Upper lobe of left lung (tissue), 6 donors: ENCODE measurements around the gene DCPS. TPM values are rescaled to one million over a fixed set of nuclear protein-coding genes. Genes with fewer than 3 reads are reported as not detected.

Experiments used
- ATAC-seq, 2 donors: fragments of 200-7000 bp; cut with Tn5 transposase; one replicate each; pipeline ENCODE4 v1.9.1; 2022; ENCODE audit warnings: mild to moderate bottlenecking in 2 of 2, moderate library complexity in 2 of 2; ENCODE audit not compliant: low FRiP score in 2 of 2
- DNase-seq, 2 donors: peaks; one replicate each; pipeline ENCODE4 v3.0.0-alpha.2; 2019 to 2020
- H3K27ac ChIP-seq, 4 donors: fragments of 200-600 bp; sonication (generic); one replicate each; pipeline ENCODE4 v1.5.1; 2016 to 2019
- H3K27me3 ChIP-seq, 4 donors: fragments of 200-600 bp; sonication (generic); one replicate each; pipeline ENCODE4 v1.5.1; 2017 to 2019
- H3K36me3 ChIP-seq, 4 donors: fragments of 200-600 bp; sonication (generic); one replicate each; pipeline ENCODE4 v1.5.1; 2016 to 2019
- H3K4me1 ChIP-seq, 4 donors: fragments of 200-600 bp; sonication (generic); one replicate each; pipeline ENCODE4 v1.5.1; 2018 to 2019
- H3K4me3 ChIP-seq, 4 donors: fragments of 200-600 bp; sonication (generic); one replicate each; pipeline ENCODE4 v1.5.1; 2017 to 2019; ENCODE audit warnings: mild to moderate bottlenecking in 2 of 4, moderate library complexity in 1 of 4
- H3K9me3 ChIP-seq, 4 donors: fragments of 200-600 bp; sonication (generic); one replicate each; pipeline ENCODE4 v1.5.1; 2018 to 2019
- EP300 ChIP-seq, 4 donors: sonication (generic); formaldehyde crosslinking; IDR thresholded peaks; one replicate each; pipeline ENCODE4 v1.5.1; 2017; ENCODE audit warnings: antibody characterized with exemption in 4 of 4, control low read depth in 2 of 4
- POLR2A ChIP-seq, 4 donors: fragments of 450-650 bp; IDR thresholded peaks; one replicate each; pipeline ENCODE4 v1.5.1; 2016 to 2017; ENCODE audit warnings: antibody characterized with exemption in 4 of 4, mild to moderate bottlenecking in 2 of 4
- POLR2AphosphoS5 ChIP-seq, 2 donors: sonication (generic); formaldehyde crosslinking; IDR thresholded peaks; one replicate each; pipeline ENCODE4 v1.5.1; 2017; ENCODE audit warnings: antibody characterized with exemption in 2 of 2
- WGBS, 2 donors: methylation state at CpG; one replicate each; pipeline ENCODE4 v1.1.5; 2017 to 2018; 5-methylcytosine and 5-hydroxymethylcytosine counted together
- total RNA-seq, 6 donors: library from RNA; depleted of rRNA in 4 of 6; stranded (reverse); fragments of >200 nt in 4 of 6; gene quantifications; one replicate each; pipeline versions ENCODE4 v1.1.0 to v1.2.1, GENCODE V29; 2016 to 2021
- TF ChIP-seq, protein P1 (sequence below), 6 experiments: fragments of 450-650 bp in 4 of 6; fragments of 200-600 bp in 2 of 6; sonication (generic) in 2 of 6; IDR thresholded peaks; one replicate each; pipeline ENCODE4 v1.5.1; 2016 to 2019; ENCODE audit warnings: antibody characterized with exemption in 6 of 6
- donor health status: DM: no; HTN: no; CAD: no; lungs with moderate emphysema.
- donor health status: DM: no; HTN: yes; CAD: no; lungs with severe emphysema.

DCPS gene
- total RNA-seq, 6 donors from 2014 or later = 6.3 to 21.4 (median 14.1) TPM

DNA sequence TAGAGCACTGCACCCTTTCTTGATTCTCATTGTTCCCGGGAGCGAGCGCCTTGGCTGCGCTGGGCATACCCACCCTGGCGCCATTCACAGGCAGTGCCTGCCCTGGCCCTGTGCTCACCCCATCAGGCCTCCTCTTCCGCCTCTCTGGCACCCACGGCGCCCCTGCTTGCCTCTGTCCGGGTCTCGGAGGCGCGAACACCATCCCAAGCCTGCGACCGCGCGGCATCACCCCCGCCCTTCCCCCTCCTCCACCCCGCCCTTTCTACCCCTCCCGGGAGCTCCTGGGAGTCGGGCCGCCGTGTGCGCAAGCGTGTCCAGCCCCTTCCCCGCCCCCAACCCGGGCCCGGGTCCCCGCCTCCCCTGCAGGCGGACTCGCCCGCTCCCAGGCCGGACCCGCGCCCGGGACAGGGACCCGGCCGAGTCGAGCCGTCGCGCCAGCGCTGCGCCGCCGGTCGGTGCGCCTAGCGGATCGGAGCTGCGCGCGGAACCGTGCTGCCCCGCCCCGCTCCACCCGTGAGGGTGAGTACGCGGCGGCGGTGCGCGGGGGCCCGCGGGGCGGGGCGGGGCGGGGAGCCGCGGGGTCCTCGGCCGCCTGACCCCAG, 51.6 kb downstream of the DCPS start, which contains the start of gene ST3GAL4:
Gene ST3GAL4 (plus strand): TSS at position 363 of the 602 bp plus-strand sequence. CDS start 50,470 bp downstream, outside the sequence.
- 1 to 3% methylated on average over 6 to 17 of the region's 71 CpGs for WGBS, 2 donors
- peak; percentile 84 to 95 for DNase-seq

DNA sequence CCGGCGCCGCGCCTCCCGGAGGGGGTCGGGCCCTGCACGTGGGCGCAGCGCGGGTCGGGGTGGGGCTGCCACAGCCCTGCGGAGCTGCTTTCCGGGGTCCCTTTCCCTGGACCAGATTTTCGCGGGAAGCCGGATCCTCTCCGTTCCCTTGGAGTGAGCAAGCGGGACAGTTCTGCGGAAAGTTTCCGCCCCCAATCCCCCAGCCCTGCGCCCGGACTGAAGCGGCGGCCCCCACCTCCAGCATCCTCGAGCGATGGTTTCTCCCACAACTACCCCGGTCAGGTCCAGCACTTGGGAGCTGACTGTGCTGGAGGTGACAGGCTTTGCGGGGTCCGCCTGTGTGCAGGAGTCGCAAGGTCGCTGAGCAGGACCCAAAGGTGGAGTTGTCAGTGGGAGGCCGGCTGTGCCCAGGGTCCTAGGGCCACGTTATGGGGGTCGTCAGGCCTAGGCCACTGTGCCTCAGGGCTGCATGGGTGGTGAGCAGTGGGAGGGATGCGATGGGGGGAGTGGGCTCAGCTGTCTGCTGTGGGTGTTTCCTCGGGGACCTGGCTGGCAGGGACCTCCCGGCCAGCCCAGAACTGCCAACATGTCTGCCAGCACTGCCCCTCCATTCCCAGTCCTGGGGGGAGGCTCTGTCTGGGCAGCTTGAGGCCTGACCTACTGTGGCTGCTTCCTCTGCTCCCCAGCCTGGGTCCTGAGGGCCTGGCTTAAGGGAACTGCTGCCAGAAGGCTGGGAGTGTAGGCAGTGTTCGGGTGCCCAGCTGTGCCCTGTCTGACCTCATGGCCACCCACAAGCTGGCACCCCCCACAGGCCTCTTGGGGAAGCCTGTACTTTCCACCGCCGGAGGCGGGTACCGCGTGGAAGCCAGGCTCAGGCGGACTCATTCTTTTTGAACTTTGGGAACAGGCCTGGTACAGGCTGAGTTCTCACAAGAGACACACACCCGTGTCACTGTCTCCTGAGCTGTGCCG, 52.4 kb downstream of the DCPS start:
- peak; percentile 13 to 22 for ATAC-seq
- Histone ChIP-seq H3K9me3 (no peaks in the 10 kb centered on the region), H3K4me1 (peaks cover 20 to 63% (median 37%) of the 10 kb centered on the region in 4 donors), H3K27me3 (no peaks in the 10 kb centered on the region), H3K36me3 (no peaks in the 10 kb centered on the region), H3K4me3 (peak overlapping the region; percentile 14 to 92 (median 72)), H3K27ac (peak overlapping the region; percentile 73 to 89 (median 84))
- peak; percentile 55 to 60 for DNase-seq
- TF ChIP-seq EP300 (IDR thresholded peaks at IDR 0.05) = no peak
- no peak for TF ChIP-seq POLR2A (IDR thresholded peaks at IDR 0.05)
- no peak for TF ChIP-seq POLR2AphosphoS5 (IDR thresholded peaks at IDR 0.05)
- TF ChIP-seq, protein P1, sequence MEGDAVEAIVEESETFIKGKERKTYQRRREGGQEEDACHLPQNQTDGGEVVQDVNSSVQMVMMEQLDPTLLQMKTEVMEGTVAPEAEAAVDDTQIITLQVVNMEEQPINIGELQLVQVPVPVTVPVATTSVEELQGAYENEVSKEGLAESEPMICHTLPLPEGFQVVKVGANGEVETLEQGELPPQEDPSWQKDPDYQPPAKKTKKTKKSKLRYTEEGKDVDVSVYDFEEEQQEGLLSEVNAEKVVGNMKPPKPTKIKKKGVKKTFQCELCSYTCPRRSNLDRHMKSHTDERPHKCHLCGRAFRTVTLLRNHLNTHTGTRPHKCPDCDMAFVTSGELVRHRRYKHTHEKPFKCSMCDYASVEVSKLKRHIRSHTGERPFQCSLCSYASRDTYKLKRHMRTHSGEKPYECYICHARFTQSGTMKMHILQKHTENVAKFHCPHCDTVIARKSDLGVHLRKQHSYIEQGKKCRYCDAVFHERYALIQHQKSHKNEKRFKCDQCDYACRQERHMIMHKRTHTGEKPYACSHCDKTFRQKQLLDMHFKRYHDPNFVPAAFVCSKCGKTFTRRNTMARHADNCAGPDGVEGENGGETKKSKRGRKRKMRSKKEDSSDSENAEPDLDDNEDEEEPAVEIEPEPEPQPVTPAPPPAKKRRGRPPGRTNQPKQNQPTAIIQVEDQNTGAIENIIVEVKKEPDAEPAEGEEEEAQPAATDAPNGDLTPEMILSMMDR (IDR thresholded peaks at IDR 0.05) = no peak
- WGBS, 2 donors = 19 to 20% methylated on average over 1 to 39 of the region's 46 CpGs

More for the DNA sequence above, 51.6 kb downstream of the DCPS start, which contains the start of gene ST3GAL4:
- peaks cover 21 to 63% (median 39%) of the 10 kb centered on the region in 4 donors for H3K4me1 ChIP-seq
- H3K27me3 ChIP-seq = no peaks in the 10 kb centered on the region
- peak; percentile 69 to 88 for ATAC-seq
- peak in 1 of 2 donors; percentile 38 for TF ChIP-seq POLR2AphosphoS5 (IDR thresholded peaks at IDR 0.05)
- TF ChIP-seq EP300 (IDR thresholded peaks at IDR 0.05) = no peak
- TF ChIP-seq, protein P1 (IDR thresholded peaks at IDR 0.05) = peak in 1 of 6 experiments; percentile 14
- TF ChIP-seq POLR2A (IDR thresholded peaks at IDR 0.05) = peak in 1 of 4 donors; percentile 30
- peak within 1 kb of the TSS; percentile 73 to 89 (median 84) for H3K27ac ChIP-seq
- no peaks in the 10 kb centered on the region for H3K9me3 ChIP-seq
- H3K36me3 ChIP-seq = no peaks in the 10 kb centered on the region
- peak within 1 kb of the TSS; percentile 48 to 92 (median 72) for H3K4me3 ChIP-seq

DNA sequence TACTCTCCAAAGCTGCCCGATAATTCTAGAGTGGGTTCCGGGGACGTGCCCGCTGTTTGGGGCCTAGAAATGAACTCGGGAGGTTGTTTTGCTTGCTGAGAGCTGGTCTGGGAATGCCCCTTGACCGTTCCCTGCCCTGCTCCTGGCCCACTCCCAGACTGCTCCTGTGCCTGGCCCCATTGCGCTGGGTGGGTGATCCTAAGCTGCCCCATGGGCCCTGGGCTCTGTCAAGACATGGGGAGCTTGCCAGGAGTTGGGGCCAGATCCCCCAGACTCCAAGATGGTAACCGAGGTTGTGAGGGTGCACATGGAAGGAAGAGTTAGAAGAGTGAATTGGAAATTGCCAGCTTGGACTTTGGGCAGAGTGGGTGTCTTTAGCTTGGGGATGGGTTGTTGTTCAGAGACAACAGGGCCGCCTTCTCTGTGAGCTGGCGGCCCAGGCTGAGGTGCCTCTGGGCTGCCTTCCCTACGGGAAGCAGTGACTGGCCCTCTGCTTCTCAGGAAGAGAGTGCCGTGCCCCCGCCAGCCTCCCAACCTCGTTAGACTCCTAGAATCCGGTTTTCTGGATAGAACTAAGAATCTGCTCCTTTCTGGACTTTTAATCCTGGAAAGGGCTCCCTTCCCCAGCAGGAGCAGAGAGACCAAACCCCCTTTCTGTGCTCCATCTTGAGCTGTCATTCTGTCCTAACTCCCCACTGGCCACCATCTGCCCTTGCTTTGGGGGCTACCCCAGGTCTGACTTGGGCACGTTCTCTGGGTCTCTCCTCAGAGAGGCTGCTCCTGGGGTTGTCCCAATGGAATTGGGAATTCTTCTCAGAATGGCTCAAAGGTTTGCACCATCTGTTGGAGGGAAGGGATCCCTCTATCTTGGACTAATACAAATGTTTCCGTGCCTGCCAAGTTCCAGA, 53.4 kb downstream of the DCPS start:
- Histone ChIP-seq H3K27ac (peak overlapping the region; percentile 73 to 89 (median 84)), H3K4me1 (peaks cover 15 to 54% (median 36%) of the 10 kb centered on the region in 4 donors), H3K36me3 (no peaks in the 10 kb centered on the region), H3K9me3 (no peaks in the 10 kb centered on the region), H3K27me3 (no peaks in the 10 kb centered on the region), H3K4me3 (peak overlapping the region in 3 of 4 donors; percentile 66 to 92 (median 79))
- ATAC-seq (no peak), DNase-seq (no peak)
- WGBS, 2 donors = 78 to 82% methylated on average over 16 to 17 of the region's 17 CpGs
- TF ChIP-seq, protein P1 (IDR thresholded peaks at IDR 0.05) = no peak
- TF ChIP-seq EP300 (IDR thresholded peaks at IDR 0.05) = no peak
- no peak for TF ChIP-seq POLR2A (IDR thresholded peaks at IDR 0.05)
- TF ChIP-seq POLR2AphosphoS5 (IDR thresholded peaks at IDR 0.05) = no peak
